LNCAP (cell line): Measurements from ENCODE around the gene CASP3.

Experiments used
- CTCF ChIP-seq: fragments of 450-650 bp; IDR thresholded peaks from 2 replicates; pipeline ENCODE4 v1.5.1; 2017; ENCODE audit warnings: mild to moderate bottlenecking

Gene CASP3

GRCh38 chr4:184648313-184649025 lies 778 bp downstream of the CASP3 start:
- TF ChIP-seq CTCF, result no peak

GRCh38 chr4:184648054-184648312 lies 1.3 kb downstream of the CASP3 start:
- no peak for TF ChIP-seq CTCF

GRCh38 chr4:184647266-184648053 lies 1.8 kb downstream of the CASP3 start:
- no peak for TF ChIP-seq CTCF

- TF ChIP-seq CTCF, result no peak
Measured at GRCh38 chr4:184645904-184646610, 3.2 kb downstream of the CASP3 start.

- no peak for TF ChIP-seq CTCF
Measured at GRCh38 chr4:184644553-184645307, 4.5 kb downstream of the CASP3 start.

- no peak for TF ChIP-seq CTCF
Measured at GRCh38 chr4:184643731-184644130, 5.5 kb downstream of the CASP3 start.

GRCh38 chr4:184641451-184641850 lies 7.8 kb downstream of the CASP3 start:
- TF ChIP-seq CTCF, result no peak
